GM12878 (cell line): Measurements from ENCODE around the gene PTPRD.

Source experiments
- CHD2 ChIP-seq: IDR thresholded peaks from 2 replicates; pipeline ENCODE4 v1.6.1; 2011; ENCODE audit warnings: low read depth, low read length, improper control_type of control experiment, borderline replicate concordance
- CTCF ChIP-seq, 3 experiments: IDR thresholded peaks in 2 of 3; conservative IDR thresholded peaks in 1 of 3; 2 replicates each; pipeline ENCODE4 v1.5.1; 2011; ENCODE audit warnings: low read depth in 3 of 3, low read length in 3 of 3, mild to moderate bottlenecking in 3 of 3, control low read depth in 2 of 3, moderate library complexity in 2 of 3, inconsistent platforms in 1 of 3, mixed read lengths in 1 of 3; ENCODE audit not compliant: control insufficient read depth in 2 of 3, insufficient read depth in 1 of 3; ENCODE audit errors: extremely low read depth in 1 of 3
- EGR1 ChIP-seq, 2 experiments: IDR thresholded peaks; 1 replicate in 1 of 2; 2 replicates in 1 of 2; pipeline ENCODE4 v1.6.1; 2011 to 2012; ENCODE audit warnings: low read depth in 2 of 2, low read length in 2 of 2, borderline replicate concordance in 1 of 2, mild to moderate bottlenecking in 1 of 2, moderate library complexity in 1 of 2
- LARP7 ChIP-seq: fragments of 450-650 bp; IDR thresholded peaks from 2 replicates; pipeline ENCODE4 v1.6.1; 2017; ENCODE audit warnings: mild to moderate bottlenecking
- RAD21 ChIP-seq: IDR thresholded peaks from 2 replicates; pipeline ENCODE4 v1.6.1; 2011; ENCODE audit warnings: mild to moderate bottlenecking, low read depth, low read length, moderate library complexity; ENCODE audit not compliant: insufficient read depth
- SIX5 ChIP-seq: IDR thresholded peaks from 2 replicates; pipeline ENCODE4 v1.6.1; 2011; ENCODE audit warnings: mild to moderate bottlenecking, low read depth, low read length, moderate library complexity; ENCODE audit not compliant: severe bottlenecking
- USF2 ChIP-seq: IDR thresholded peaks from 2 replicates; pipeline ENCODE4 v1.6.1; 2011; ENCODE audit warnings: low read depth, low read length, improper control_type of control experiment, borderline replicate concordance

GRCh38 chr9:10230512-10230911 lies 382.3 kb downstream of the PTPRD start:
- TF ChIP-seq RAD21, result no peak
- TF ChIP-seq LARP7, result no peak
- no peak for TF ChIP-seq EGR1 (IDR thresholded peaks at IDR 0.05; ENCODE audit: borderline replicate concordance in 1 of 2, low read depth in 2 of 2, low read length in 2 of 2)
- TF ChIP-seq CTCF (IDR thresholded peaks at IDR 0.05 in 2 of 3, conservative IDR thresholded peaks at IDR 0.05 in 1 of 3; ENCODE audit: control insufficient read depth in 2 of 3, extremely low read depth in 1 of 3, insufficient read depth in 1 of 3, low read depth in 3 of 3, low read length in 3 of 3), result no peak
- TF ChIP-seq CHD2, result no peak
- no peak for TF ChIP-seq USF2
- no peak for TF ChIP-seq SIX5
